ENCODE measurements around the gene DDX31.
"Not testable (repeated sequence)": the region's sequence is repeated elsewhere in the genome, so short reads cannot be mapped to it uniquely, and the experiment has no call there.

The DDX31 gene

GRCh38 chr9:132583584-132584304, 86.0 kb downstream of the DDX31 start:
- FAIRE-seq (no peak), DNase-seq (ENCODE audit: insufficient read length, low spot score) (no peak)

- DNase-seq (ENCODE audit: insufficient read length, low spot score) (no peak), FAIRE-seq (no peak)
These were observed 86.8 kb downstream of the DDX31 start for GRCh38 chr9:132582786-132583583.

GRCh38 chr9:132582276-132582785, 87.5 kb downstream of the DDX31 start, which contains the start of gene BARHL1:
Gene BARHL1, plus strand, starts transcription at chr9:132582606. Its CDS starts 192 bp downstream, at chr9:132582798.
- no peak for DNase-seq (ENCODE audit: insufficient read length, low spot score)
- FAIRE-seq: no peak

GRCh38 chr9:132579427-132579798, 90.4 kb downstream of the DDX31 start:
- FAIRE-seq (no peak), DNase-seq (ENCODE audit: insufficient read length, low spot score) (no peak)

- DNase-seq (ENCODE audit: insufficient read length, low spot score) (no peak), FAIRE-seq (no peak)
These were observed 91.3 kb downstream of the DDX31 start for GRCh38 chr9:132578367-132578932.

GRCh38 chr9:132577119-132577518, 92.7 kb downstream of the DDX31 start:
- DNase-seq (ENCODE audit: insufficient read length, low spot score) (no peak), FAIRE-seq (no peak)

- no peak for FAIRE-seq
- no peak for DNase-seq (ENCODE audit: insufficient read length, low spot score)
These were observed 94.0 kb downstream of the DDX31 start for GRCh38 chr9:132575811-132576210.

- FAIRE-seq (no peak), DNase-seq (ENCODE audit: insufficient read length, low spot score) (peak; percentile 79)
These were observed 94.7 kb downstream of the DDX31 start for GRCh38 chr9:132575005-132575609.

- DNase-seq (ENCODE audit: insufficient read length, low spot score) (no peak), FAIRE-seq (no peak)
These were observed 96.9 kb downstream of the DDX31 start for GRCh38 chr9:132572921-132573320.

GRCh38 chr9:132571806-132572600, 97.8 kb downstream of the DDX31 start:
- DNase-seq (ENCODE audit: insufficient read length, low spot score) (no peak), FAIRE-seq (no peak)

GRCh38 chr9:132568787-132569186, 101.0 kb downstream of the DDX31 start:
- DNase-seq (ENCODE audit: insufficient read length, low spot score); FAIRE-seq: not testable (repeated sequence)

- FAIRE-seq: no peak
- DNase-seq (ENCODE audit: insufficient read length, low spot score): no peak
These were observed 105.3 kb downstream of the DDX31 start for GRCh38 chr9:132564526-132564925.

- no peak for FAIRE-seq
- no peak for DNase-seq (ENCODE audit: insufficient read length, low spot score)
These were observed 107.5 kb downstream of the DDX31 start for GRCh38 chr9:132562306-132562573.

GRCh38 chr9:132560616-132561202, 109.1 kb downstream of the DDX31 start:
- no peak for FAIRE-seq
- no peak for DNase-seq (ENCODE audit: insufficient read length, low spot score)

- FAIRE-seq (no peak), DNase-seq (ENCODE audit: insufficient read length, low spot score) (no peak)
These were observed 110.1 kb downstream of the DDX31 start for GRCh38 chr9:132559711-132560110.

GRCh38 chr9:132557159-132557558, 112.6 kb downstream of the DDX31 start:
- no peak for FAIRE-seq

GRCh38 chr9:132556714-132557113, 113.1 kb downstream of the DDX31 start:
- FAIRE-seq (no peak), DNase-seq (ENCODE audit: insufficient read length, low spot score) (no peak)

More at GRCh38 chr9:132557159-132557558, 112.6 kb downstream of the DDX31 start:
- no peak for DNase-seq (ENCODE audit: insufficient read length, low spot score)

- no peak for FAIRE-seq
These were observed 113.5 kb downstream of the DDX31 start for GRCh38 chr9:132556235-132556634.

GRCh38 chr9:132555528-132555927, 114.3 kb downstream of the DDX31 start:
- DNase-seq (ENCODE audit: insufficient read length, low spot score) (no peak), FAIRE-seq (no peak)

More at GRCh38 chr9:132556235-132556634, 113.5 kb downstream of the DDX31 start:
- no peak for DNase-seq (ENCODE audit: insufficient read length, low spot score)

- FAIRE-seq (no peak), DNase-seq (ENCODE audit: insufficient read length, low spot score) (no peak)
These were observed 115.0 kb downstream of the DDX31 start for GRCh38 chr9:132554755-132555154.
